ENCODE results near the gene IRF2BP2.

DNA sequence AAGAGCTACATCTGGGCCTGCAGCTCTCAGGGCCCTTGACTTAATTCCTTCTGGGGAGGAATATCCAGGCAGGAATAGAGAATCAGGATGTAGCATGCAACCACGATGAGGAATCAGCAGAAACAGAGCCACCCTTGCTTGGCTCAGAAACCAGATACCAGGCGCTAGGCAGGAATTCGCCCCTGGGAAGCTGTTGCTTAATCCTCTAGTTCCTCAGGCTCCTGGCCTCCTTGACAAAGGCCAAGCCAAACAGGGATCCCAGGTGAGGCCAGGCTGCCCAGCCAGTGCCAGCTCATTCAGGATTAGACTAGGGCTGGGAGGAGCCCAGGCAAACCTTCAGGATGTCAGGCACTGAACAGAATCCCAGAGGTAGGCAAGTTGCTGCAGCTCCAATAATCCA, 48.2 kb upstream of the IRF2BP2 start:
- TF ChIP-seq POLR2AphosphoS5 (IDR thresholded peaks at IDR 0.05; ENCODE audit: low read depth, low read length) = no peak
- TF ChIP-seq TAF1 (IDR thresholded peaks at IDR 0.05; ENCODE audit: borderline replicate concordance, low read depth, low read length) = no peak
